Thyroid gland (tissue), 4 donors: ENCODE measurements around the gene TRIM61. TPM values are rescaled to one million over a fixed set of nuclear protein-coding genes. Genes with fewer than 3 reads are reported as not detected.
"Not testable (repeated sequence)": the region's sequence is repeated elsewhere in the genome, so short reads cannot be mapped to it uniquely, and the experiment has no call there.

Source experiments
- DNase-seq, 2 donors: peaks; one replicate each; pipeline ENCODE4 v3.0.0-alpha.2; 2019
- H3K27ac ChIP-seq, 3 donors: fragments of 200-600 bp; sonication (generic); 1 replicate in 2 of 3; 2 replicates in 1 of 3; pipeline ENCODE4 v1.5.1; 2016 to 2019; ENCODE audit warnings: mild to moderate bottlenecking in 1 of 3, moderate library complexity in 1 of 3
- H3K27me3 ChIP-seq: fragments of 200-600 bp; sonication (generic); one replicate; pipeline ENCODE4 v1.5.1; 2019
- H3K36me3 ChIP-seq, 2 donors: fragments of 200-600 bp; sonication (generic); one replicate each; pipeline ENCODE4 v1.5.1; 2016 to 2019
- H3K4me1 ChIP-seq, 2 donors: fragments of 200-600 bp; sonication (generic); one replicate each; pipeline ENCODE4 v1.5.1; 2017 to 2019
- H3K4me3 ChIP-seq, 3 donors: fragments of 200-600 bp; sonication (generic); replicated peaks in 1 of 3; 1 replicate in 2 of 3; 2 replicates in 1 of 3; pipeline ENCODE4 v1.5.1; 2016; ENCODE audit warnings: mild to moderate bottlenecking in 1 of 3
- H3K9me3 ChIP-seq: fragments of 200-600 bp; sonication (generic); one replicate; pipeline ENCODE4 v1.5.1; 2017
- POLR2A ChIP-seq, 2 donors: fragments of 450-650 bp; IDR thresholded peaks; one replicate each; pipeline ENCODE4 v1.6.1; 2017; ENCODE audit warnings: antibody characterized with exemption in 2 of 2, mild to moderate bottlenecking in 2 of 2, moderate library complexity in 1 of 2
- WGBS, 2 donors: methylation state at CpG; one replicate each; pipeline ENCODE4 v1.1.5; 2017; 5-methylcytosine and 5-hydroxymethylcytosine counted together
- intact Hi-C: fragments of 100-400 bp; cut with DNase I; formaldehyde crosslinking; loops from one replicate; pipeline ENCODE4 v1.15.1; 2023
- total RNA-seq, 4 donors: library from RNA; depleted of rRNA; stranded (reverse); fragments of >200 nt; gene quantifications; one replicate each; pipeline ENCODE4 v1.2.3, GENCODE V29; 2016
- TF ChIP-seq, protein P1 (sequence below), 6 experiments: fragments of 200-600 bp in 3 of 6; fragments of 450-650 bp in 3 of 6; sonication (generic) in 3 of 6; IDR thresholded peaks; one replicate each; pipeline ENCODE4 v1.5.1; 2016 to 2019; ENCODE audit warnings: antibody characterized with exemption in 6 of 6, mild to moderate bottlenecking in 2 of 6, inconsistent platforms in 1 of 6, moderate library complexity in 1 of 6

Gene TRIM61
- total RNA-seq, 4 donors from 2014 or later: 1.2 to 5.5 (median 4.5) TPM

DNA sequence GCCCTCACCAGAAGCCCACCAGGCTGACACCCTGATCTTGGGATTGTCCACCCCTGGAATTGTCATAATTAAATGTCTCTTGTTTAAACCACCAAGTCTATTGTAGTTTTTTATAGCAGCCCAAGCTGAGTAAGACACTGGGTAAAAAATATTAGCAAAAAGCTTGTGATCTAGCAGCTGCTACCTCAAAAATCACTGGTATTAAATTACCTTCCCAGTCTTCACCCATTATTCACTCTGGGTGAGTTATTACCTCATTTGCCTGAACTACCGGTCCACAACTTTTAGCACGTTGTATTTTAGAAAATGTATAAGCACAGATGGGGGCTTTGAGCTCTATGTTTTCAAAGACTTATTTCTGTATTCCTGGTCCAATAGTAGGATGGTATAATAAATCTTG is 12.0 kb upstream of the TRIM61 start:
- H3K27me3 ChIP-seq: no peaks in the 10 kb centered on the region
- no peak for TF ChIP-seq POLR2A (IDR thresholded peaks at IDR 0.05)
- TF ChIP-seq, protein P1, sequence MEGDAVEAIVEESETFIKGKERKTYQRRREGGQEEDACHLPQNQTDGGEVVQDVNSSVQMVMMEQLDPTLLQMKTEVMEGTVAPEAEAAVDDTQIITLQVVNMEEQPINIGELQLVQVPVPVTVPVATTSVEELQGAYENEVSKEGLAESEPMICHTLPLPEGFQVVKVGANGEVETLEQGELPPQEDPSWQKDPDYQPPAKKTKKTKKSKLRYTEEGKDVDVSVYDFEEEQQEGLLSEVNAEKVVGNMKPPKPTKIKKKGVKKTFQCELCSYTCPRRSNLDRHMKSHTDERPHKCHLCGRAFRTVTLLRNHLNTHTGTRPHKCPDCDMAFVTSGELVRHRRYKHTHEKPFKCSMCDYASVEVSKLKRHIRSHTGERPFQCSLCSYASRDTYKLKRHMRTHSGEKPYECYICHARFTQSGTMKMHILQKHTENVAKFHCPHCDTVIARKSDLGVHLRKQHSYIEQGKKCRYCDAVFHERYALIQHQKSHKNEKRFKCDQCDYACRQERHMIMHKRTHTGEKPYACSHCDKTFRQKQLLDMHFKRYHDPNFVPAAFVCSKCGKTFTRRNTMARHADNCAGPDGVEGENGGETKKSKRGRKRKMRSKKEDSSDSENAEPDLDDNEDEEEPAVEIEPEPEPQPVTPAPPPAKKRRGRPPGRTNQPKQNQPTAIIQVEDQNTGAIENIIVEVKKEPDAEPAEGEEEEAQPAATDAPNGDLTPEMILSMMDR (IDR thresholded peaks at IDR 0.05): no peak
- 77 to 82% methylated on average over 2 of the region's 2 CpGs for WGBS, 2 donors
- no peak overlapping the region for H3K4me3 ChIP-seq
- H3K9me3 ChIP-seq: no peaks in the 10 kb centered on the region
- H3K36me3 ChIP-seq: no peaks in the 10 kb centered on the region
- DNase-seq: no peak
- no peak overlapping the region for H3K27ac ChIP-seq
- intact Hi-C loops: no loop called here
- no peaks in the 10 kb centered on the region for H3K4me1 ChIP-seq

DNA sequence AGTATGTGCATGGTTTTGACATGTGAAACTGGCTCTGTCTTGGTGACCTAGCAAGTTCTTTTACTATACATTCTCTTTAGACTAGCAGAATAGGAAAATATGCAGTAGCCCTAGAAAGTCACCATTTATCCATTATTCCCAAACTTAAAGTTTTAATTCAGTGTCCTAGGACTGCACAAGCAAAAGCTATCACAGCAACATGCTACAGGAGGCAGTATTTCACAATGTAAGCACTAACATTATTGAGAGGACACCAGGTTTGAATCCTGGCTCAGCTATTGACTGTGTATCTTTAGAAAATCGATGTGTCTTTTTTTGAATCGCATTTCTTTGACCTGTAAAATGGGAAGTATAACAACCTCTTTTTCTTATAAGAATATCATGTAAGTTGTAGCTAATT is 5.5 kb downstream of the TRIM61 start:
- intact Hi-C loops, H3K4me3 ChIP-seq: not testable (repeated sequence)

DNA sequence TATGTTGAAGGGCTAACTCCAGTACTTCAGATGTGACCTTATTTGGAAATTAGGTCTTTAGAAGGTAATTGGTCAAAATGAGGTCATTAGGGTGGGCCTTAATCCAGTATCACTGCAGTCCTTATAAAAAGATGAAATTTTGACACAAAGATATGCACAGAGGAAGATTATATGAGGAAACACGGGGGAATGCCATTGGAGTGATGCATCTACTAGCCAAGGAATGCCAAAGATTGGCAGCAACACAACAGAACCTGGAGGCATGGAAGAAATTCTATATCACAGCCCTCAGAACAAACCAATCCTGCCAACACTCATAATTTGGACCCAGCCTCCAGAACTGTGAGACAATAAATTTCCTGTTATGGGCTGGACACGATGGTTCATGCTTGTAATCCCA is 17.6 kb downstream of the TRIM61 start:
- 88 to 92% methylated on average over 2 of the region's 2 CpGs for WGBS, 2 donors
- H3K4me1 ChIP-seq: peaks cover 0 to 4% of the 10 kb centered on the region in 2 donors
- TF ChIP-seq, protein P1 (IDR thresholded peaks at IDR 0.05): no peak
- TF ChIP-seq POLR2A (IDR thresholded peaks at IDR 0.05): no peak
- H3K36me3 ChIP-seq: no peaks in the 10 kb centered on the region
- H3K27me3 ChIP-seq: no peaks in the 10 kb centered on the region
- no peak for DNase-seq
- intact Hi-C loops: no loop called here
- H3K27ac ChIP-seq: no peak overlapping the region
- H3K9me3 ChIP-seq: no peaks in the 10 kb centered on the region
- no peak overlapping the region for H3K4me3 ChIP-seq

More for the DNA sequence above, 5.5 kb downstream of the TRIM61 start:
- H3K4me1 ChIP-seq, H3K9me3 ChIP-seq, H3K27me3 ChIP-seq, DNase-seq, H3K36me3 ChIP-seq, H3K27ac ChIP-seq: not testable (repeated sequence)
- WGBS, 2 donors: 93 to 98% methylated on average over 2 of the region's 2 CpGs

DNA sequence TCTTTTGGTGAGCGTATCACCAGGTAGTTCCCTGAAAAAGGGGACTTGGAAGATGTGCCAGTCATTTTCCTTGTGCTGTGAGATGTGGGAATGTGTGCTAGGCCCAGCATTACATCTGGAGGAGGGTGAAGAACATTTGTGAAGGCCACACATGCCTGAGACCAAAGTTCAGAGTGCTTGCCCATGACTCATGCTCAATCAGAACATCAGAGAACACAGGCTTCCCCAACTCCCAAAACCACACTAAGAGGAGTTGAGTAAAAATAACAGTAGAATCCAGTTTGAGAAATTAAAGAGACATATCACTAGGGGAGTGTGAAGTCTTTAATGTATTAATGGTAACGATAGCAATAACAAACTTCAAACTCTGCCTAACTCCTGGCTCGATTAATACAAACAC is 18.0 kb downstream of the TRIM61 start:
- intact Hi-C loops, H3K27ac ChIP-seq, H3K27me3 ChIP-seq, H3K4me3 ChIP-seq, H3K36me3 ChIP-seq, H3K9me3 ChIP-seq, H3K4me1 ChIP-seq, DNase-seq: not testable (repeated sequence)
- WGBS, 2 donors: 73 to 92% methylated on average over 2 of the region's 3 CpGs

DNA sequence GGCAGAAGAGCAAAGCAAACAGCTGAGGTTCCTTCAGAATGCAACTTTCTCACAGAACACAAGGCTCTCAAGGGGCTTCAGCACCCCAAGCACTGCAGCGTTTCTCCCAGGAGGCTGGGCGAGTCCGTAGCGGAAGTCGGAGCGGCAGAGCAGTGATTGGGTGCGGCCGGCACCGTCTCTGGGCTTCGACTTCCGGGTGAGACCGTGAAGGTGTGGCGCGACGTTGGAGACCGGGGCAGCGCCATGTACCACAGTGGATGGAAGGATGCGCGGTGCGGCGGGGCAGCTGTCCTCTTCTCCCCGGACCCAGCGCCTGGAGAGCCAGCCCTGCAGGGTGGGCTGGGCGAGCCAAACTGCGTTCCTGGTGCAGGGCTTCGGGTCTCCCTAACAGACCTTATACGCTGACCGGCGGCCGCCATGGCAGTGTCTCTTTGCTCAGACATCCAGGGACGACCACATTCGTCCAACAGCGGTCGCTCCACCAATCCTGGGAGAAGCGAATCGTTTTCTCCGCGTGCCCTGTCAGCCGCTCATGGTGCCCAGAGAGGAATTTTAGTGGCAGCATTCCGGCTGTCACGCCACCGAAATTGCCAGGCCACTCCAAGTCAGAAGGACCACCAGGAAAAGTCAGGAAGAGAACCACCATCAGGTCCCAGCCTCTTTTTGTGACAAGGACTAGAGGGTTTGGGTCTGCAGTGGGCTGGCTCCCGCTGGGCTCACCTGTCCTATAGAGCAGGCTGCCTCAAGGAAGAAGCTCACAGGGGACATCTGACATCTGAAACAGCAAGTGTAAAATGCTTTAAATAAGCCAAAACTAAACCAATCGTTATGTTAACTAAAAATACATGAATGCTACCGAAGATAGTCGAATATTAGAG is 20.5 kb downstream of the TRIM61 start:
- H3K27me3 ChIP-seq: no peaks in the 10 kb centered on the region
- H3K4me3 ChIP-seq: peak overlapping the region; percentile 25 to 51 (median 38)
- peak overlapping the region in 1 of 3 donors; percentile 47 for H3K27ac ChIP-seq
- H3K9me3 ChIP-seq: no peaks in the 10 kb centered on the region
- intact Hi-C loops: no loop called here
- peak in 1 of 2 donors; percentile 88 for TF ChIP-seq POLR2A (IDR thresholded peaks at IDR 0.05)
- TF ChIP-seq, protein P1 (IDR thresholded peaks at IDR 0.05): peak in 1 of 6 experiments; percentile 4
- H3K36me3 ChIP-seq: no peaks in the 10 kb centered on the region
- 6 to 13% methylated on average over 14 to 43 of the region's 46 CpGs for WGBS, 2 donors
- peaks cover 0 to 4% of the 10 kb centered on the region in 2 donors for H3K4me1 ChIP-seq
- DNase-seq: peak; percentile 88 to 91

DNA sequence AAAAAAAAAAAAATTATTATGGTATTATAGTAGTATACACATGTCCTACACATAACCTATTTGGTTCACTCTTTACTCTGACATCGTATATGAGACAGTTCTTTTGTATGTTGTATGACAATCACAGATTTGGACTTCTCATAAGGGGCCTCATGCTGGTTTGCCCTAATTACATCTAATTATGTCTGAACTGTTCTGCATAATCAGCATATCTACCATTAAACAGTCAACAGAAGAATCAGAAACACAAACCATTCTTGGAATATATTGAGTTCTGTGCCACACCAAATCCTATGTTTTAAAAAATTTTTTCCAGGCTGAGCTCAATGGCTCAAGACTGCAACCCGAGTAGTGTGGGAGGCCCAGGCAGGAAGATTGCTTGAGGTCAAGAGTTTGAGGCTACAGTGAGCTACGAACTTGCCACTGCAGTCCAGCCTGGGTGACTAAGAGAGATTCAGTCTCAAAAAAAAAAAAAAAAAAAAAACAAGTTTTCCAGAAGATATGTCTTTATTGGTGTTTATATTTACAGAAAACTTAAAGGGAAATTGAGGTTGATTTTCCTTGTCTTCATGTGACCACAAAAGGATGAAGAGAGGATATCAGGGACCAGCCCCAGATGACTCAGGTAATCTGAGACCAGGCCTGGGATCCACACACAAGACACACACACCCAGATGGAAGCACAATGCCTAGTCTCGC is 22.2 kb downstream of the TRIM61 start:
- Histone ChIP-seq H3K27ac (no peak overlapping the region), H3K4me1 (peaks cover 0 to 4% of the 10 kb centered on the region in 2 donors), H3K4me3 (no peak overlapping the region), H3K9me3 (no peaks in the 10 kb centered on the region), H3K27me3 (no peaks in the 10 kb centered on the region), H3K36me3 (no peaks in the 10 kb centered on the region)
- no peak for DNase-seq
- intact Hi-C loops: no loop called here
- TF ChIP-seq, protein P1 (IDR thresholded peaks at IDR 0.05): no peak
- no peak for TF ChIP-seq POLR2A (IDR thresholded peaks at IDR 0.05)
- 91 to 94% methylated on average over 4 of the region's 4 CpGs for WGBS, 2 donors
